Activated T-cell treated with anti-CD3 and anti-CD28 coated beads for 24 hours (primary cell): Measurements from ENCODE around the gene DHX9.

Source experiments
- DNase-seq: peaks from one replicate; pipeline ENCODE4 v3.0.0-alpha.2; 2020; ENCODE audit warnings: low read depth

The DHX9 gene

GRCh38 chr1:182839209-182840066 lies at the start of gene DHX9:
TSS of gene DHX9 (plus strand) at chr1:182839347. CDS start at chr1:182842567, 3,220 bp downstream.
- peak; percentile 95 for DNase-seq

GRCh38 chr1:182791281-182792179 lies 47.6 kb upstream of the DHX9 start:
- no peak for DNase-seq

GRCh38 chr1:182794091-182794490 lies 45.1 kb upstream of the DHX9 start:
- DNase-seq, result no peak

- DNase-seq, result no peak
Observed at GRCh38 chr1:182794676-182795201, 44.4 kb upstream of the DHX9 start.

- DNase-seq, result no peak
Observed at GRCh38 chr1:182795563-182796228, 43.5 kb upstream of the DHX9 start.

- no peak for DNase-seq
Observed at GRCh38 chr1:182802006-182802803, 36.9 kb upstream of the DHX9 start.

GRCh38 chr1:182803846-182804245 lies 35.3 kb upstream of the DHX9 start:
- DNase-seq, result no peak

- no peak for DNase-seq
Observed at GRCh38 chr1:182806015-182806678, 33.0 kb upstream of the DHX9 start.

GRCh38 chr1:182807907-182808306 lies 31.2 kb upstream of the DHX9 start:
- no peak for DNase-seq

GRCh38 chr1:182809414-182809957 lies 29.7 kb upstream of the DHX9 start:
- no peak for DNase-seq

GRCh38 chr1:182811975-182812722 lies 27.0 kb upstream of the DHX9 start:
- no peak for DNase-seq

GRCh38 chr1:182816863-182817262 lies 22.3 kb upstream of the DHX9 start:
- no peak for DNase-seq

GRCh38 chr1:182817802-182818201 lies 21.3 kb upstream of the DHX9 start:
- no peak for DNase-seq

GRCh38 chr1:182823220-182823619 lies 15.9 kb upstream of the DHX9 start:
- no peak for DNase-seq

- DNase-seq, result no peak
Observed at GRCh38 chr1:182826892-182827291, 12.3 kb upstream of the DHX9 start.

GRCh38 chr1:182829285-182829932 lies 9.7 kb upstream of the DHX9 start:
- DNase-seq, result no peak

- DNase-seq, result no peak
Observed at GRCh38 chr1:182833271-182833670, 5.9 kb upstream of the DHX9 start.

GRCh38 chr1:182834326-182834725 lies 4.8 kb upstream of the DHX9 start:
- DNase-seq, result no peak

- no peak for DNase-seq
Observed at GRCh38 chr1:182835806-182836205, 3.3 kb upstream of the DHX9 start.
